GM15510 (cell line): ENCODE measurements around the gene TSEN34.
"Not testable (repeated sequence)": the region's sequence is repeated elsewhere in the genome, so short reads cannot be mapped to it uniquely, and the experiment has no call there.

Source experiments
- POLR2A ChIP-seq: IDR thresholded peaks from 3 replicates; pipeline ENCODE4 v1.6.1; 2011; ENCODE audit warnings: borderline replicate concordance; ENCODE audit not compliant: insufficient read length; ENCODE audit errors: extremely low read depth

TSEN34 gene

DNA sequence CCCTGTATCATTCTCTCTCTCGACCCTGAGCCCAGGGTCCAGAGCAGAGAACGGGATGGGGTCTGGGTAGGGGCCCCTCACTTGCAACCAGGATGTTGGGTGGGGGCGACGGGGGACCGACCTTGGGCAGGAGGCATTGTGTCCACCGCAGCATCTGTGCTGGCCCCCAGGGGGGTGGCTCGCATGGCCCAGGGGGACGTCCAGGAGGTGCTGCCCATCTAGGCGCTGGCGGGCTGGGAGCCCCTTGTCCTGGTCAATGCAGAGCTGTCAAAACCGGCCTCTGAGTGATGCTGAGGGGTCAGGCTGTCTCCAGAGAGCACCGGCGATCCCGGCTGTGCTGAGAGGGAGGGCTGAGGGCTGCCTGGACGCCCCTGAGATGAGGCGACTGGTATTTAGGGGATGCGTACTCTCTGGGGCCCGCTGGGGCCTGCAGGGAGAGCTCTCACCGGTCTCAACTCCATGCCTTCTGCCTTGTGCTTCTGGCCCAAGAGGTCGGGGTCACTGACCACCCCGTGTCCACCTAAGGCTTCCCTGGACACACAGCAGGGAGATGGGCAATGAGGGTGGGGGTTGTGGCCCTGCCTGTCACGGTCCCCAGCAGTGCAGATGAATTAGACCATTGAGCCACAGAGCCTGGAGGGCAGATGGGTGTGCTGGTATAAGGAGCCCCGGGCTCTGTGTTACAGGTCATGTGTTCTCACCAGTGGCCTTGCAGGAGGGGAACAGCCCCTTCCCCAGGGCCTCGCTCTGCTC, 18.1 kb downstream of the TSEN34 start:
- TF ChIP-seq POLR2A, result peak; percentile 12

DNA sequence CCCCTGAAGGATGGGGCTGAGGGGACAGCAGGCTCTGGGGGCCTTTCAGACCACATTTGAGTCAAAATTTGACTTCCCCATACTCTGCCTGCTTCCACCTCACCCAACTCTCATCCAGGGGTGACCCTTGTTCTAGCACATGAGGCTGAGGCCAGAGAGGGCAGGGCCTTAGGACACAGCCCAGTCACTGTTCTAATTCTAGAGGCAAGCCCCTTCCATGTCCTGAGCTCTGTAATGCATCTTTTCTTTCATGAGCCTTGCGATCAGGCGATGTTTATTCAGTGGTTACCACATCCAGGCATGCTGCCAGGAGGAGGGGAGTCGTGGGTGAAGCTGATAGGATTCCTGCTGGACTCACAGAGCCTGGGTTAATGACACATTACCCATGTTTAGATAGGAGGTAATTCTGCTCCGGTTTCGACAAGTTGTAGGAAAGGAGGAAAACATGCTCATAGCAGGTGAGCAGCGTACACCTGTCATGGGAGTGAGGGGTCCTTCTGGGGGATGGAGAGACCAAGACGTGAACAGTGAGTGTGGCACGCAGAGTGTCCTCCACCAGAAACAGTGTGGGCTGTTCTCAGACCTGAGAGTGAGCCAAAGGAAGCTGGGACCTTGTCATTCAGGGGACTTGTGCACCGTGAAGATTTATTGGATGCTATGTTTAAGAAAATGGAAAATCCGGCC, 18.8 kb downstream of the TSEN34 start:
- TF ChIP-seq POLR2A, result peak; percentile 9

DNA sequence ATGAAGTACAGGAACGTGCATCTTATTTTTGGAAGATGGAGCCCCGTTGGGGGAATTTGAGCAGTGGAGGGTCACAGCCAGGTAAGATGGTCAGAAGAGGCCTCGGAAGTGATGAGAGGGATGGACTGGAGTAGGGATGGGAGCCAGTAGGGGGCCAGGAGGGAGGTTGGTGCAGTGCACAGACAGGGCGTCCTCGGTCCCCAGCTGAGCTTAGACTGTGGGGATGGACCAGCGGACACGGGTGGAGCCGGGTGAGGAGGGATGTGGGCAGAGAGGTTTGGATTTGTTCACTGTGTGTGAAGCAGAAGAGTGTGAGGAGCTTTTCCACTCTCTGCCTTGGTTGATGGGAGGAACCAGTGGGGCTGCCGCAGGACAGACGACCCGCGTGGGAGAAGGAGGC, 20.1 kb downstream of the TSEN34 start:
- TF ChIP-seq POLR2A, result no peak

DNA sequence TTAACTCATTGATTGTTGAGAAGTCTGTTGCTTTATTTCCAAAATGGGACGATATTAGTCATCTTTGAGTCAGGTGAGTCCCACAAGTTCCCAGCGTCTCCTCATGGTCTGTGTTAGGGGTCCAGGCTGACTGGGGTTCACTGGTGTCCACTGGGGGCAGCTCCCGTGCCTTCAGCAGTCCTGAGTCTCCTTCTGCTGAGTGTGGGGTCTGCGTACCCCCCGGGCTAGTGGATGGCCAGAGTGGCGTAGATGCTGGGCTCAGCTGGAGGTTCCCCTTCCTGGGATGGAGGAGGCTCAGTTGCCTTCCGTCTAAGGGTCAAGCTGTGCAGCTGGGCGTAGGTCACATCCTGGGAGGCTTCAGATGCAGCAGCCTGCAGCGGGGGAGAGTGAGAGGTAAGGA, 25.8 kb downstream of the TSEN34 start:
- no peak for TF ChIP-seq POLR2A

DNA sequence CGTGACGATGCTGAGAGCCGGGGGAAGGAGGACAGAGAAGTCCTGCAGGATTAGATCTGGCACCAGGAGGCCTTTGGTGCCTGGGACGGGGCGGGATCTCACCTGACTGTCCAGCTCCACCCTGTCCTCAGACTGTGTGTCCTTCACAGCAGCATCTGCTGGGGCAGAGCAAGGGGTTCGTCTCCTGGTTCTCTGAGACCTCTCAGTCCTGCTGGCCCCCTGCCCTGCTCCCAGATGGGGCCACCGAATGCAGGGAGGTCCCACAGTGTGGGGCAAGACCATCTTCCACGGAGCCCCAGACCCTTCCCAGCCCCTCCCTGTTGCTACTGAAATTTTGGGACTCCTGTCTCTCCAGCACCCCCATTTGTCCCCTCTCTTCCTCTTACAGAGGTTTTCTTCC, 27.2 kb downstream of the TSEN34 start:
- TF ChIP-seq POLR2A, result no peak

DNA sequence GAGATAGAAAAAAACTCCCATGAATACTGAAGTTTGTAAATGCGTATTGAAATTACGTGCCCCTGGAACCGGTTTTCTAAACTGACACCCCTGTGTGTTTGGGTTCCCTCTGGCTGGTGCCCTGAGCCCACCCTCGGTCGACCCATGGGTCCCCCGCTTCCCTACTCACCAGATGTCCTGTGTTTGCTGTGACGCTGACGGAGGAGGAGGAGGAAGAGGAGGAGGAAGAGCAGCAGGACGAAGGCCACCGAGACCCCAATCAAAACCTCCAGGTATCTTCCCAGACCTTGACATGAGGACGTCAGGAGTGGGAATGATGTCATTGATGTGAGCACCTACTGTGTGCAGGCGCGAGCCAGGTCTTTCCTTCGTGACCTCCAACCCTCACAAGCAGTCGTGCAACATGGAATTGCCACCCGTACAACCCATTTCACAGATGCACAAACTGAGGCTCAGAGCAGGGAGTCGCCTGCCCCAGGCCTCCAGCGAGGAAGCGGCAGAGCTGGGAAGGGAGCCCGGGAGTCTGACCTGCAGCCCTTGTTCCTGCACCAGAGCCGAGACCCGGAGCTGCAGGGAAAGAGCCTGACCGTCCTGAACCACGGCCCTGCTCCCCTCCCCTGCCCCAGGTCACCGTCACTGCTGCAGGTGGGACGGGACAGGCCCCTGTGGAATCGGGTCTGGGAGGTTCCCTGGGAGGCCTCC, 28.0 kb downstream of the TSEN34 start:
- no peak for TF ChIP-seq POLR2A

DNA sequence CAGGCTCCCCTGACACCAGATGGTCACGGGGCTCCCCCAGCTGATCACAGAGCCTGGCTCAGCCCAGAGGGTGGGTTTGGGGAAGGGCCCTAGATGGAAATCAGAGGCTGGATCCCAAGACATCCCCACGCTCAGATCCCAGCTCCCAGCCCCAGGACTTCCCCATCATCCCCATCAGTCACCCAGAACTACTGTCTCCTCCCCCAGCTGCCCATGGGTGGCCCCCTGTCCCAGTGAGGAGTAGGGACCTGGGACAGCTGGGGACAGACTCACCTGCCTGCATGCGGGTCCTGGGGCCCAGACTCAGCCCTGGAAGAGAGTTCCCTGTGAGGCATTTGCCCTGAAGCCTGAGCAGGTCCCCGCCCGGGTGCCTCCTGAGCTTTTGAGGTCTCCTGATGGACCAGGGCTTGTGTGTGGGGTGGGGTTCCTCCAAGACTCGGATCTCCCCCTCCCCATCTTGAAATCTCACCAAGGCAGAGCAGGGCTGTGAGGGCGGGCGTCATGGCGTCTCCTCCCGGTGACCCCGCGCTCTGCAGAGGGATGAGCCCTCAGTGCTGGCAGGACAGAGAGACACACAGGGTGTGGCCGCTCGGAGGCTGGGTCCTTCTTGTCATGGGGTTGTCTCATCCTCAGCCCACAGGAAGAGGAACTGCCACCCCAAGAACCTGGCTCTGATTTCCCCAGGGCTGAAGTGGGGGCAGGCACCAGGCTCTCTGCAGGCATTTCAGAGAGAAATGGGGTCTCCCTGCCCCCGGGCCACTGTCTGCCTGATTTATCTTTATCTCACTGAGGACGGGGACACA, 31.6 kb downstream of the TSEN34 start, which contains the start of gene LILRB3:
Gene LILRB3, minus strand, starts transcription at position 534 of the 803 bp plus-strand sequence. Its CDS starts 31 bp downstream, at position 503.
- not testable (repeated sequence) for TF ChIP-seq POLR2A

DNA sequence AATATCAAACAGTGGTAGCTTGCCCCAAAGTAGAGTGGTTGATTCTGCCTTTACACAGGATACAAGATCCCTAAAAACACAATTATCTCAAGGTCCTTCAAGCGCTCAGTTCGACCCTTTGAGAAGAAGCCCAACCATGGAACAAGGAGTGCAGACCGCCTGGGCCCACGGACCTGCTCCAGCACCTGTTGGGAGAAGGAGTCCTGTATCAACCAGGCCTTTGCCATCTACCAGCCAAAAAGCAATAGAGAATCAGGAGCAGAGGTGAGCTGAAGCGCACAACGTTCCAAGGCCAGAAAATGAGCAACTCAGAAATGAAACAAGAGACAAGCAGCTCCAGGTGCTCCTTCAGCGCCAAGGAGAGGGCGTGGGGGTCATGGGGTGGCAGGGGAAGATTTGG, 38.0 kb downstream of the TSEN34 start:
- no peak for TF ChIP-seq POLR2A

DNA sequence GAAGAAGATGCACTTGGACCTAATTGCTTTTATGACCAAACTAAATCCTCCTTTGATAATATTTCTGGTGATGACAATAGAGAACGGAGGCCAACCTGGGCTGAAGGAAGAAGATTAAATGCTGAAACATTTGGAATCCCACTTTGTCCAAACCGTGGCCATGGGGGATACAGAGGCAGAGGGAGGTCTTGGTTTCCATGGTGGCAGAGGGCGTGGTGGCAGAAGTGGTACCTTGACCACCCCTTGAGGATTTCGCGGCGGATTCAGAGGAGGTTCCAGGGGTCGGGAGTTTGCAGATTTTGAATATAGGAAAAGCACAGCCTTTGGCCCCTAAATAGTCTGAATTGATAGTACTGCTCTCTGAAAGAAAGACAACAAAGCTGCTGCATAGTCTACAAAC, 38.9 kb downstream of the TSEN34 start:
- TF ChIP-seq POLR2A, result no peak

DNA sequence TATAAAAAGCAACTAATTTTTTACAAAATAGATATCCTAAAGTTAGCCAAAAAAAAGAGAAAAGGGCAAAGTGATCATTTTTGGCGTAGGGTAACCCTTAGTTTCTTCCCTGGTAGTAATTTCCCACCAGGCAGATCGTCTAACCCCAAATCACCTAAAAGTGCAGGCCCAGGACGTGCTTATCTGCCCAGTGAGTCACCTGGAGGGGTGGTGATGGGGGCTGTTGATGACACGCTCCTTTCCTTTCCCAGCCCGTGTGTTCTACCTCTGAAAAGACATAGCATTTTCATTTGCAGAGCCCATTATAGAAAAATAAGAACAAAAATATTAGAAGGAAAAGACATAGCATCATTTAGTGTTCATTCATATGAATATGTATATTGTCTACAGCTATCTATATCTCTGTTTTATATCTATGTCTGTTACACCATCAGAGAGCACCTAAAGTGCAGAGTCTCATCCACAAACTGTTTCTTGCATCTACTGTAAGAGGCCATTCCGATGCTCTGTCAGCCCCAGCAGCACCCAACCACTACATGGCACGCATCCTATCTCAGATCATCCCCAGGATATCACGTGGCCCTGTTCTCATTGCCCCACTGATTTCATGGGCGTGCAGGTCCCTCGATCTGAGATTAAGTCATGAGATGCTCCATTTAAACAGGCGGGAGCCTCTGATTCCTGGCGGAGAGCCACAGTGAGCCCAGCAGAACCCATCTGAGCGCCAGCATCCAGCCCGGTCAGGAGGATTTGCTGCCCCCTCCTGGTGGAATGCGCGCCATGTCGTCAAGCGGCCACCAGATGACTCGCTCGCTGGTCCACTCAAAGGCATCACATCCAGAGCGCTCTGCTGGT, 40.2 kb downstream of the TSEN34 start:
- no peak for TF ChIP-seq POLR2A

DNA sequence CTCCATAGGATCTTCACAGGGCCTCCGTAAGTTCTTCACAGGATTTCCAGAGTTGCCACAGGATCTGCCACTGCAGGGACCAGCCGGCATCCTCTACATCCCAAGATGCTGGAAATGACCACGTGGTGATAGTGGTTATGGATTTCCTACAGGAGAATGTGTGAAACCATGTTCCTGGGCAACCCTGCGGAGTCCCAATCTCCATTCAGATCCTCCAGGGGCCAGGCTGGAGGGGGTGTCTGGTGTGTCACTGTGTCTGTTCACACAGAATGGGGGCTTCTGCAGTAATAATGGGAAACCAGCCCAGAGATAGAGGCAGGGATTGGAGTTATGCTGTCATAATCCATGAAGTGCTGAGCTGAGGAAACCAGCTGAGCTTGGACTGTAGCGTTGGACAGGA, 42.8 kb downstream of the TSEN34 start:
- TF ChIP-seq POLR2A, result no peak

DNA sequence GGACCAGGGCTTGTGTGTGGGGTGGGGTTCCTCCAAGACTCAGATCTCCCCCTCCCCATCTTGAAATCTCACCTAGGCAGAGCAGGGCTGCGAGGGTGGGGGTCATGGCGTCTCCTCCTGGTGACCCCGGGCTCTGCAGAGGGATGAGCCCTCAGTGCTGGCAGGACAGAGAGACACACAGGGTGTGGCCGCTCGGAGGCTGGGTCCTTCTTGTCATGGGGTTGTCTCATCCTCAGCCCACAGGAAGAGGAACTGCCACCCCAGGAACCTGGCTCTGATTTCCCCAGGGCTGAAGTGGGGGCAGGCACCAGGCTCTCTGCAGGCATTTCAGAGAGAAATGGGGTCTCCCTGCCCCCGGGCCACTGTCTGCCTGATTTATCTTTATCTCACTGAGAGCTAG, 51.5 kb downstream of the TSEN34 start, which contains the start of gene LILRA6:
Gene LILRA6, minus strand, starts transcription at position 145 of the 400 bp plus-strand sequence.
- not testable (repeated sequence) for TF ChIP-seq POLR2A
